C1 segment of cervical spinal cord (tissue), 14 donors: ENCODE data around the gene PPP2R5D.

ENCODE experiments used
- DNase-seq, 14 donors: peaks; one replicate each; lab custom pipeline; 2025; lab: John Stamatoyannopoulos, UW

Gene PPP2R5D

DNA sequence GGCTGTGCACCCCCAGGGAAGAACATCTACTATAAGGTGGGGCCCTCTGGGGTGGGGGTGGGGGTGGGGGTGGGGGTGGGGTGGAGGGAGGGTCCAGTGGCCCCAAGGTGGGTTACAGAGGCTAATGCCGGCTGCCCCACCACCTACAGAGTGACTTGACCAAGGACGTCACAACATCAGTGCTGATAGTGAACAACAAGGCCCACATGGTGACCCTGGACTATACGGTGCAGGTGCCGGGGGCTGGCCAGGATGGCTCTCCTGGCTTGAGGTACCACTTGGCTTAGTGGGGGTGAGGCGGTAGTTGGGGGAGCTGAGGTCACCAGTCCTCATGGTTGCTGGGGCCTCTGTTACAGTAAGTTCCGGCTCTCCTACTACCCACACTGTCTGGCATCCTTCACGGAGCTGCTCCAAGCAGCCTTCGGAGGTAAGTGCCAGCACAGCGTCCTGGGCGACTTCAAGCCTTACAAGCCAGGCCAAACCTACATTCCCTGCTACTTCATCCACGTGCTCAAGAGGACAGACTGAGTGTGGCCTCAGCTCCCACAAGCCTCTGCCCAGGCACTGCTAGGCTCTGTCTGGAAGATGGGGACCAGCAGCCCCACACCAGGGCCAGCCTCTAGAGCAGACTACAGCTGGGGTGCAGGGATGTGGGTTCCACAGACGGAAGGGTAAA lies 21.1 kb upstream of the PPP2R5D start:
- no peak for DNase-seq

DNA sequence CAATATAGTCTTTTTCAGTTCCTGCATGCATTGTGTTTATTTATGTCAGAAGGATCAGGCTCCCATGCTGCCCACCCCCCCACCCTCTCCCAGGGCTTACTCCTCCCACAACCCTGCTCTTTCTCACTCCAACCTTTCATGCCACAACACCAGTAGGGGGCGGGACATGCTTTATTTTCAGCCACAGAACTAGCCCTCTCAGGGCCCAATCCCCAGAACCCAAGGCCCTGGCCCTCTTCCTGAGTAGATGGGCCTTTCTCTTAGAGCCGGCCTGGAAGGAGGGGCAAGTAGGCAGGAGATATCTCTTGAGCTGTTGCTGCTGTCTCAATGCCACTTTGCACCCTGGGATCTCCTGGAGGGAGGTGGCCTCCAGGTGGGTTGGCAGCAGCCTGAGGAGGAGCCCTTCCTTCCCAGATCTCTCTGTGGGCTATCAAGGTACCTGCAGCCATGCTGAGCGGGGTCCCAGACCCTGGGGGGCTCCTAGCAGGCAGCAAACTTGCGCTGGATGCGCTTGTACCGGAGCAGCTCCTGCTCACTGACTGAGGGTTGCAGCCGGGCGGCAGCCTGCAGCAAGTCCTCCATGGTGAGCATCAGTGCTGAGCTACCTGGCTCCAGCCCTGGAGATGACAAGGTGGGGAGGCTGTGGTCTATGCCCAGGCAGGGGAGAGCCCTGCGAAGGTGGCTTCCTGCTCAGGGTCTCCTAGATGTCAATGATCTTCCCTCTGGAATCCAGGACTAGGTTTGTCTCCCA lies 20.3 kb upstream of the PPP2R5D start:
- no peak for DNase-seq

DNA sequence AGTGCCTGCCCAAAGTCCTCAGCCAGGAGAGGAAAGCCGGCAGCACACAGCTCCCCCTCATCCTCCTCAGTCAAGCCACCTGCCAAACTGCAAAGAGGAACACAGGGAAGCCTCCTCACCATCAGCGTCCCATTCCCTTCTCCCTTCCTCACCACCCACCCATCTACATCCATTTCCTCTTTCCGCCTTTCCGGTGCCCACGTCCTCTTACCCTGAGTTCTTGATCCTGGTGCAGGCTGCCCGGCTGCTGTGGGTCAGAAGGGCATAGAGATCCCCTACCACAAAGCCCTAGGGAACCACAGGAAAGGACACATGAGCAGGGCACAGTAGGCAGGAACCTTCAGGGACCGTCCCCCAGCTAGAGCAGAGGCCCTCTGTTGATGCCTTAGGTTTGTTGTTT lies 17.8 kb upstream of the PPP2R5D start:
- no peak for DNase-seq

DNA sequence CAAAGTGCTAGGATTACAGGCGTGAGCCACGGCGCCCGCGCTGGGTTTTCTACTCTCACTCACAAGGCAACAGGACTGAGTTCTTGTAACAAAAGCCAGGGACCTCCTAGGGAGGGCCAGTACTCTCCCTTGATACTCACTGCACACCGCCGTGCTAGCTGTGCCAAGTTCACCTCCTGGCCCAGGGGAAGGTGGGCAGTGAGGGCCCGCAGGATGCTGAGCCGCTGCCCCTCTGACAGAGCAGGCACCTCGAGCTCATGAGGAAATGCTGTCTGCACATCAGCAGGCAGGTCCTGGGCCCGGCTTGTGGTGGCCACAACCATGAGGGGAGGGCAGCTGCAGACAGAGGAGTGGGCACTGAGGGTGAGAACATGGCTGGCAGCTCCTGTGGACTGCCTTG lies 17.1 kb upstream of the PPP2R5D start:
- no peak for DNase-seq

DNA sequence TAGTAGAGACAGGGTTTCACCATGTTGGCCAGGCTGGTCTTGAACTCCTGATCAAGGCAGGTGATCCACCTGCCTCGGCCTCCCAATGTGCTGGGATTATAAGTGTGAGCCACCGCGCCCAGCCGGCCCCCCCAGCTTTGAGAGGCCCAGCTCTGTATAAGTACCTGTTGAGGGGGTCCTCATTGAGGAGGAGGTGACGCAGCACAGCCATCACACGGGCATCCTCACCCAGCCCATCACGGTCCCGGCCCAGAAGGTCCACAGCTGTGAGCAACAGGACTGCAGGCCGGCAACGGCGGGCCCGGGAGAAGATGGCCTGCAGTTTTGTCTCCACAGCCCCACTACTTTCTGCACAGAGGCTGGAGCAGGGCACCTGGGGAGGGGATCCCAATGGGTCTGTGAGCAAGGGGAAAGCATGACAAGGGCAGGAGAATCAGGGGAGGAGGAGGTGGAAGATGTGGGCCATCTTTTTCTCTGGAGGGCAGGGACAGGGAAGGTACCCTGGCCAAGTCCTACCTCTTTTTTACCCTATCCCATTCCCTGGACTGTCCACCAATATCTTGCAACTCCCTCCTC lies 16.2 kb upstream of the PPP2R5D start:
- DNase-seq, result no peak

DNA sequence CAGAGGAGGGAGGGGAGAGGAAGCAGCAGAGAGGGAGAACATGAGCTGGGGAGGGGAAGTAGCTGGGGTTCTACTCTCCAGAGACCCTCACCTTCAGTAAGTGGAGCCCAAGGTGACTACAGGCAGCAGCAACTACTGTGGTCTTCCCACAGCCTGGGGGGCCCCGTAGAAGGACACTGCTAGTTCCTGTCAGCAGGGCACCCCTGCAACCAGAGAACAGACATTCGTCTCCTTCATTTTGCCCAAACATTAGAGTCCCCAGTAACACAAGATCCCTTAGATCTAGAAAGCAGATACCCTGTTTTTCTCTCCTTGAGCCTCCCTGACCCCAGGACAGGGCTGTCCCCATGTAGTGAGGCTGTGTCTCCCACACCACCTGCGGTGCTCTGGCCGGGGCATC lies 15.6 kb upstream of the PPP2R5D start:
- DNase-seq, result no peak

DNA sequence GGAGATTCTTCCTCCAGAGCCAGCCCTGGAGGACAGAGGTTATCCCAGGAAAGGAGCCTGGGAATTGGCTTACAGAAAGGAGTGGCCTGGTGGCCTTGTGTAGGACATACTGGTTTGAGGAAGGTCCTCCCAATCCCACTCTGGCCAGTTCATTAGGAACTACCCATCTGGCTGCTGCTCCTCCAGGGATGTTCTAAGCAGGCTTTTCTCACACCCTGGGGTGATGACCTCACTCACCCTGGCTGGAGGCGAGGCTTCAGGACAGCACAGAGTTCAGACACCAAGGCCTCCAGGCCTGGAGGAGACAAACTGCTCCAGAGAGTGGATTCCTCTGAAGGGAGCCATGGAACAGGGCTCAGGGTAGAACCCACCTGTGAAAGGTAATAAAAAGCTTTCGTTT lies 14.9 kb upstream of the PPP2R5D start:
- DNase-seq, result no peak

DNA sequence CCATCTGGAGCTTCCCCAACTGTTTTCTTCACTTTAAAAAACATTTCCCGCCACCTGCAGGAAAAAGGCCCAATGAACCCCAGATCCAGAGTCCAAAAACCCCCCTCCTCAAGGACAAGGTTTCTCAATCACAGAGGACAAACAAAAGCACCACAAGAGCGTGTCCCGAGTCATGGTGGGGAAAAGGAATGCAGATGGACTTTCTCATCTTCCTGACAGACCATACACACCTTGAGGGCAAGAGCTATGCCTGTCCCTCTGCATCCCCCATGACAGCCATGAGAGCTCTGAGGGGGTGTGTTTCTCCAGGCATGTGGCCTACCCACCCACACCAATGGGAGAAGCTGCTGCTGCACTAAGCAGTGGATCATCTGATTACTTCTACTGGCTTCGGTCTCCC lies 14.4 kb upstream of the PPP2R5D start:
- no peak for DNase-seq

DNA sequence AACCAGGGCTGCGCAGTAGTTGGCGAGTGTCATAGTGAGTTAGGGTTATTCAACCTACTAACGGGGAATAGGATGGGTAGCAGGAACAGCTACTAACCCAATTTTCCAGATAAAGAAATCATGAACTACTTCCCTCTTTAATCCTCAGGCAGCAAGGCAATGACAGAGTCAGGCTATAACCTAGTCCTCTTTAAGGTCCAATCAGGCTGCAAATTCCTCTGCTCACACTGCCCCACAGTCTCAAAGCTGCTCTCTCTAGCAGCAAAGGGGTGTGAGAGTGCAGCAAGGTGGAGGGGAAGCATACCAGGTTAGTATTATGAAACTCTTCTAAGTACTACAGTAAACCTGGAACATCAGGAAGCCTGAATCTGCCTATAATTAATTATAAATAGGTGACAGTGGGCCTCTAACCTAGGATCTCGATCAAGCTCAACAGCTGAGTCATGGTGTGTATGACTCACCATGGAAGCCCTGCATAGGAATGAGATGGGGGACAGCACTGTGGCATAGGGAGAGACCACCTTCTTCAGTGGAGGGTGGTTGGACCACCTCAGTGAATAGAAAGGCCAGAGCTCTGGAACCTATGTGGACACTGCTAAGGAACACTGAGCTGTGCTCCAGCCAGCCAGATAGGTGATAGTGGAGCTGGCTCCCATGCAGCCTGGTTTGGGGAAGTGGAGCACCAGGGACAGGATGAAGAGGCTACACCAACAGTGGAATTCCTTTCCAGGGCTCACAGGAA lies 13.3 kb upstream of the PPP2R5D start:
- DNase-seq, result no peak

DNA sequence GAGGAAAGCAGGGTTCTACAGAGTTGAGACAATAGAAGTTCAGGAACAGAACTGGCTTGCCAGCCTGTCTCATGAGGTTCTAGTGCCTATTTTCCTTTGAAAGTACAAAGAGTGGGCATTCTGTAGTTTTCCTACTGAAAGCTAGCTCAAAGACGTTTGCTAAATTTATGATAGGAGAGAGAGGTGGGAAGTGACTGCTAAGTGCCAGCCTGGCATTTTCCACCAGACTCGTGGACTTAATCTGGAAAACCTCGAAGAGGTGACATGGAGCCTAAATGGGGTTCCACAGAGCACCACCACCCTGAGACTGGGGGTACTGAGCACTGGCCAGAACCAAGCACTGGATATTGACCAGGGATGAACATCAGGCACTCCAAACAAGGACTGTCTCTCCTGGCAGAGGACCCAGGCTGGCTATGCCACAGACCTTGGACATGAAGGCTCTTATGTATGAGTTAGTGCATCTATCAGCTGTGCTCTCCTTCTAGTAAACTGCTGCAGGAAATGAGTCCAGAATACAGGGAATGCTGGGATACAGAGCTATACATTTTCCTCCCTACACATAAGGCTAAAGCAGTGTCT lies 12.5 kb upstream of the PPP2R5D start:
- DNase-seq, result no peak

DNA sequence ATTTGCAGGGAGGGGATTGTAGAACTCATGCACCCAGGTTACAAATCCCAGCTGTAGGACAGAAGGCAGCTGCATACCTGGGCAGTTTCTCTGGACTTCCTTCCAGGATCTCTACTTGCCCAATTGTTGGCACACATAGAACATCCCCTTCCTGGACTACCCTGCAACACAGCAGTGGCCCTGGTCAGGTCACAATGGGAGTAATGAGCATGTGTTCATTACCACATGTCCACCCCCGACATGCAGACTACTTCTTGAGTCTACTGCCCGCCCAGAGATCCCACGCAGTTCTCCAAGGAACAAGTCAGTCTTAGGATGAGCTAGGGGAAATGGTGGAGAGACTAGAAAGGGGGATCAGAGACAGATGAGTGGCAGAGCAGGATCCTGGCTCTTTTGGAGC lies 10.4 kb upstream of the PPP2R5D start:
- no peak for DNase-seq

DNA sequence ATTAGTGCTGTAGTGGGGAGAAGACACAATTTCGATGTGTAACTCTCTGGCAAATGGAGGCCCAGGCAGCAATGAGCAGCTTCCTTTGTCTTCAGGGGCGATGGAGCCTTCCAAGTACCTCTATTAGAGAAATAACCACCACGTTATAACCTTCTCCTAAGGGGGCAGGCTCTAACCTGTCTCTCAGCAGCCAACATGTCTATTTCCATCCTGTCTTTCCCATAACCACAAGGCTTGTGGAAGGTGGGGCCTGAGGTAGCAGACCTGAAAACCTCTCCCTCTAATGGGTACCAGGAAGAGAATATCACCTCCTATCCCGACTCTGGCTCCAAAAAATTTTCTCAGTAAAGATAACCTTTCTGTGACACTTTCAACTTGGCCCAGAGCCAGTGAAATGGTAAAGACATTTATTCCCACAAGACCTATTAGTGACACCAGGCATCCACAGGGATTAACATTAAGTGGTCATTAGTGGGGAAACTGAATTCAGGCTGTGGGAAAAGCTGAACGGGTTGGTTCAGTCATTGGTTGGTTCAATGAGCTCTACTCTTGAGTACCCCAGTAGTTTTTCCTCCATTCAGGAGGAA lies 9.4 kb upstream of the PPP2R5D start:
- DNase-seq, result no peak

DNA sequence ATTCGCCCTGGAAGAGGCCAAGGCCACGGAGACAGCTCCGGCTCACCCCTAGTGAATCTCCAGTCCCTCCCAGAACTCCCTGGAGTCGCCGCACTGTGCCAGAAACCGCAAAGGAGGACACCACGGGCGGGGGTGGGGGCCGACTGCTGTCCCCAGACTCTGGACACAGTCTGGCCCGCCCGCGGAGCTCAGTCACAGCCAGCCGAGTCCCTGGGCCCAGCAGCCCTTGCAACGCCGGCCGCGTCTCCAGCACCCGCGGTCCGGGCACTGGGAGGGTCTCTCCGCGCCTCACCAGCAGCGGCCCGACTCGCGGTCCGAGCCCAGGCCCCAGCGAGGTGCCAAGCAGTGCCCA lies 5.9 kb upstream of the PPP2R5D start:
- peak in 2 of 14 donors; percentile 39 to 52 for DNase-seq

DNA sequence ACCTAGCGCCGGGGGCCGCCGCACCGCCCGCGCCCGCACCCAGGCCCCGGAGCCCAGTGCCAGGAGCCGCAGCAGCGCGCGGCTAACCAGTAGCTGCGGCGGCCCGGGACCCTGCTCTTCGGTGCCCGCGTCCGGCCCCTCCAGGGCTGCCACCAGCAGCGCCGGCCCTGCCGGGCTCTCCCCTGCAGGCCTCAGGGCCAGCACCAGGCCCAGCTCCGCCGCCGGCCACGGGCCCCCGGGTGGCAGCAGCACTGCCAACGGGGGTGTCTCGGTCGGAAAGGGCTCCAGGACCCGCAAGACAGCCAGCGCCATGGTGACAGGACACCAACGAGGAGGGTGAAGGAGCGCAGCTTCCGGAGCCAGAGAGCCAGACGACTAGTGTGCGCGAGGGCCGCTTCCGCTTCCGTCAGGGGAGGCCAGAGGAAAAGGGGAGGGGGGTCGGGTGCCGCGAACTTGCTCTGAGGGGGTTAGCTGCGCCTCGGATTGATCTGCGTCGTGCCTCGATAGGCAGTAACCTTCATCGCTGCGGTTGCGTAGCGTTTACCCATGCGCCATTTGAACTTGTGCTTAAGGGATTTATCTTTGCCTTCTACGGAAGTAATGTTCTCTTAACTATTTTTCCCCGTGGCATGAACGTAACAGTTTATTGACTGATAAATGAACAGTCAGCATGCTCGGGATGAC lies 5.4 kb upstream of the PPP2R5D start, which contains the start of gene PEX6:
TSS of gene PEX6 (minus strand) at position 343 of the 684 bp plus-strand sequence. CDS start at position 312, 31 bp downstream.
- peak; percentile 22 to 88 (median 70) for DNase-seq

DNA sequence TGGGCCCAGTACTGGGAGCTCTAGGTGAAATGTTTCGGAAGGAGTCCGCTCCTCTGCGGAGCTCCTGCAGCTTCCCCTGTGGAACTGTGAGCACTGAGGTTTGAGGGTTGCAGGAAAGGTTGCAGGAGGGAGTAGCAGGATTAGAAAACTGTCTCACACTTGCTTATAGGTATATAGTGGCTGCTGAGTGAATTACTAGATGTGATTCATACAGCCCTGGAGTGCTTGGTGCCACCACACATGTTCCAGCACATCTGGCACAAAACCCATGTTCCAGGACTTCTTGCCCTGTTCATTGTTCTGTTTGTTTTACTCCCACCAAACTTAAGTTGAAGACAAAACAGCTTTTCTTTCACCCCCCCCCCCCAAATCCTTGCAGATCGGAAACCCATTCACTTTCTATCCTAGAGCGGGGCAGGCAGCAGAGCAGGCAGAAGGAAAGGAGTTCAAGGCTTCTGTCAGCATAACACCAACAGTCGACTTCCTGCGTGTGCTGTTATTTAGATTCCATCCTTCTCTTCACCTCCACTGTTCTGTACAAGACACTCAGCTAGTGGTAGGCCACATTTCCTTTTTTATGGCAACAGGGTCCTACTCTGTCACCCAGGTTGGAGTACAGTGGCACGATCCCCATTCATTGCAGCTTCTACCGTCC lies 4.7 kb upstream of the PPP2R5D start:
- peak in 1 of 14 donors; percentile 63 for DNase-seq

DNA sequence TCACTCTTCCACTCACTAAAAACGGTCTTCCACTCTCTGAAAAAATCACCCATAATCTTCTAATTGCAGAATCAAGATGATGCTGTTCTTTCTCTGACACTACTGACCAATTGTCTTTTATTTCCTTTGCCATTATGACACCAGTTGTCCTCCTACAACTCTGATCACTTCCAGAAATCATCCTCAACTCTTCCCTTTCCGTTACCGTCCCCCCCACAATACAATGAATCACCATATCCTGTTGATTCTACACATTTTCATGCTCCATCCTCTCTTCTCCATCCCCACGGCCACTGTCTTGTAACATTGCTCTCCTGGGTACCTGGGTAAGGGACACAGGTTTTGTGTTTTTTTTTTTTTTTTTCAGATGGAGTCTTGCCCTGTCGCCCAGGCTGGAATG lies 2.5 kb upstream of the PPP2R5D start:
- DNase-seq, result no peak

DNA sequence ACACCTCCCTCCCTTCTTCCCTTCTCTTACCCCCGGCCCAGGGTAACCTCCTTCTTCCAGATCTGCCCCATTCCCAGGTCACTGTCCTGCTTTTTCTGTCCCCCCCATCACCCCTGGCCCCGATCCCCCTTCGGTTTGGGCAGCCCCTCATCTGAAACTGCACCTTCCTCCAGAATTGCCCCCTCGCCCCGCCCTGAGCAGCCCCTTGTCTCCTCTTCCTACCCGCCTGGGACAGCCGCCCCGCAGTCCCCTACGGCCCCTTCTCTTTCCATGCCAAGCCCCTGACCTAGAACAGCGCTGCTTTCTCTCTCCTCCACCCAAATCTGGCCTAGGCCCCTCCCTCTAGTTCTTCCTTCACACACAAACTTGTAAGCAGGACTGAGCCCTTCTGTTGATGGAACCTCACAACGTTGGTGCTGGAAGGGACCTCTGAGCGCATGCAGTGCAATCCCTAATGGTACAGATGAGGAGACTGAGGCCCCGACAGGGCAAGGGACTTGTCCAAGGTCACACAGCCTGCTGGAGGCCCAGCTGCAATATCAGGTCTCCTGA lies 630 bp downstream of the PPP2R5D start:
- DNase-seq, result peak in 1 of 14 donors; percentile 29

DNA sequence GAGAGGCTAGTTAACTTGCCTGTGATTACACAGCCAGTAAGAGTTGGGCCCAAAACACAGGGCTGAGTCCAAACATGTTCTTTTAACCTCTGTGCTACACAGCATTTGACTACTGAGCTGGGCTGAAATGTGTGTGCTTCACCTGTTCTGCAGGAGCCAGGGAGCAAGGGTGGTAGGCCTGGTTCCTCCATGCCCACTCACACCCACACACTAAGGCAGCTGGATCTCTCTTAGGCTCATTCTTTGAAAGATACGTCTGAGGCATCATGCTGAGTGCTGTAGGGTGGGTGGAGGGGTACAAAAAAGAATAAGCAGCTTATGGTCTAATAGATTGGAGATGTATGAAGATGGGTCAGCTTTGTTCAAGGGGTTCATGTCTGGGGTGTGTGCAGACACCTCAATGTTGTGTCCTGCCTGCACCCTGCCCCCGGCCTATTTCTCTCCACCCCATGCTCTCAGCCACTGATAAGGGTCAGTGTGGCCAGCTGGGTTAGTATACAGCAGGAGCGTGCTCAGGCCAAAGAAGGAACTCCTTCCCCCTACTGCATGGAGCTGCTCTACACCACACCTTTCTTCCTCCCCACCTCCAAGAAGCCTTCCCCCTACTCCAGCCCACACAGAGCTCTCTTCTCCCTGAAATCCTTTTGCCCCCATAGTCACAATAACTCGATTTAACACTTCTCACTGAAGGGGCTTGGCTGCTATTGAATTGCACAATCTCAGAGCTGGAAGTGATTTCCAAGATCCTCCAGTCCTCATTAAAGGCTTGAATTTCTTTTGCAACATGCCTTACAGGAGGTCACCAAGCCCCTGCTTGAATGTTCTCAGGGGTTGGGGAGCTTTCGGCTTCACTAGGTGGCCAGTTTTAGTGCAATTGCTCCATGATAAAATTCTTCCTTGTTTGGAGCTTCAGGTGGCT lies 3.4 kb downstream of the PPP2R5D start:
- no peak for DNase-seq

DNA sequence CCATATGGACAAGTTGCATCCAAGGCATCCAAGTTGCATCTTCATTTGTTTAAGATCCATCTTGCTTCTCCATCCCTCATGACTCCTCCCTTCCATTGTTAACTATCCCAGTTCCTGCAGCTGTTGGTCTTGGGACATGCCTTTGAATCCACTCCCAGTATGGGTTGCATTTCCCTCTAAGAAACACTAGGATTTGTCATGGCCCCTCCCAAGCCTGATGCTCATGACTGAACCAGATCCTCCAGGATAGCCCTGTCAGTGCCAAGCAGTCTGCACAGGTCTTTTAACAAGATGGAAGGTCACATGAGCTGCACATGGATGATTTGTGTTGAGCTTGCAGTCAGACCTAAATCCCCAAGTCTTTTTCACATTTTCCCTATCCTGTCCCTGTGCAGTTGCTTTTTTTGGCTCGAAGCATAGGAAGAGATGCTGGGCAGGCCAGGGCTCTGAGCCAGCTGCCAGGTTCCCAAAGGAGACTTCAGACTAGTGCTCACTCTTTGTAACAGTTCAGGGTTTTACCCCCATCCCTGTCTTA lies 4.2 kb downstream of the PPP2R5D start:
- no peak for DNase-seq
